NCI-H1092 (cell line): ENCODE measurements around the gene SLC35C1.
"Not testable (repeated sequence)": the region's sequence is repeated elsewhere in the genome, so short reads cannot be mapped to it uniquely, and the experiment has no call there.

Experiments
- DNase-seq: peaks from one replicate; lab custom pipeline; 2025; lab: John Stamatoyannopoulos, UW

SLC35C1 gene

GRCh38 chr11:45788887-45789286, 16.1 kb upstream of the SLC35C1 start:
- no peak for DNase-seq

- no peak for DNase-seq
Measured at GRCh38 chr11:45791524-45791923, 13.4 kb upstream of the SLC35C1 start.

GRCh38 chr11:45794169-45794568, 10.8 kb upstream of the SLC35C1 start:
- DNase-seq, result peak; percentile 47

GRCh38 chr11:45795379-45795778, 9.6 kb upstream of the SLC35C1 start:
- no peak for DNase-seq

GRCh38 chr11:45796461-45796861, 8.5 kb upstream of the SLC35C1 start:
- DNase-seq, result no peak

- DNase-seq, result no peak
Measured at GRCh38 chr11:45798793-45799441, 6.0 kb upstream of the SLC35C1 start.

- DNase-seq, result no peak
Measured at GRCh38 chr11:45799562-45799961, 5.4 kb upstream of the SLC35C1 start.

GRCh38 chr11:45800261-45800660, 4.7 kb upstream of the SLC35C1 start:
- DNase-seq, result no peak

- no peak for DNase-seq
Measured at GRCh38 chr11:45801723-45802315, 3.1 kb upstream of the SLC35C1 start.

GRCh38 chr11:45802531-45803317, 2.2 kb upstream of the SLC35C1 start:
- no peak for DNase-seq

- DNase-seq, result peak; percentile 38
Measured at GRCh38 chr11:45803971-45804760, 783 bp upstream of the SLC35C1 start.

- DNase-seq, result no peak
Measured at GRCh38 chr11:45805305-45806071, 539 bp downstream of the SLC35C1 start.

- no peak for DNase-seq
Measured at GRCh38 chr11:45806072-45806933, 1.4 kb downstream of the SLC35C1 start.

GRCh38 chr11:45806937-45807791, 2.2 kb downstream of the SLC35C1 start:
- no peak for DNase-seq

- no peak for DNase-seq
Measured at GRCh38 chr11:45807792-45808238, 2.9 kb downstream of the SLC35C1 start.

GRCh38 chr11:45808427-45808826, 3.5 kb downstream of the SLC35C1 start:
- not testable (repeated sequence) for DNase-seq

- DNase-seq, result no peak
Measured at GRCh38 chr11:45809456-45810395, 4.8 kb downstream of the SLC35C1 start.

GRCh38 chr11:45810431-45811108, 5.6 kb downstream of the SLC35C1 start:
- no peak for DNase-seq
